ENCODE results near the gene AMHR2.

- TF ChIP-seq CTCF (IDR thresholded peaks at IDR 0.05) (no peak), POLR2A (IDR thresholded peaks at IDR 0.05) (no peak)
Observed at GRCh38 chr12:53465679-53466078, 42.0 kb downstream of the AMHR2 start.

Measured in suprapubic skin (tissue), 3 donors.